SK-N-SH (cell line): ENCODE results near the gene IQGAP1. TPM values are rescaled to one million over a fixed set of nuclear protein-coding genes. Genes with fewer than 3 reads are reported as not detected.

ENCODE experiments used
- CTCF ChIA-PET: fragments of 300-600, 350-600 bp; formaldehyde crosslinking; extraction: SDS; loops from one replicate; lab custom pipeline; 2021; lab: Yijun Ruan, JAX
- POLR2A ChIA-PET: fragments of 350-600 bp; sonication (Branson Sonifier 250); formaldehyde crosslinking; extraction: SDS; loops from one replicate; lab custom pipeline; 2020; ENCODE audit warnings: antibody characterized with exemption, inconsistent platforms; lab: Yijun Ruan, JAX
- DNase-seq: peaks from one replicate; pipeline ENCODE4 v3.0.0; 2012
- H2AFZ ChIP-seq: fragments of 200-600 bp; sonication (generic); 2 replicates; pipeline ENCODE4 v1.8.1; 2016; ENCODE audit warnings: antibody characterized with exemption, mild to moderate bottlenecking, low read depth
- H3F3A ChIP-seq: fragments of 200-600 bp; sonication (generic); replicated peaks from 2 replicates; pipeline ENCODE3; 2016; ENCODE audit warnings: antibody characterized with exemption, mild to moderate bottlenecking; ENCODE audit not compliant: insufficient read depth
- H3K27ac ChIP-seq, 2 experiments: fragments of 200-500 bp in 1 of 2; fragments of 200-600 bp in 1 of 2; sonication (Bioruptor generic) in 1 of 2; sonication (generic), shearing (Covaris generic) in 1 of 2; 2 replicates each; pipeline versions ENCODE4 v1.5.1 to v1.6.1; 2014 to 2016; ENCODE audit warnings: low read depth in 2 of 2, inconsistent platforms in 1 of 2, low read length in 1 of 2, mild to moderate bottlenecking in 1 of 2, mixed read lengths in 1 of 2
- H3K27me3 ChIP-seq: fragments of 200-600 bp; sonication (generic), shearing (Covaris generic); 2 replicates; pipeline ENCODE4 v1.6.1; 2016; ENCODE audit warnings: mixed run types; ENCODE audit not compliant: insufficient read depth
- H3K36me3 ChIP-seq, 2 experiments: fragments of 200-500 bp in 1 of 2; fragments of 200-600 bp in 1 of 2; sonication (Bioruptor generic) in 1 of 2; sonication (generic) in 1 of 2; replicated peaks in 1 of 2; 2 replicates each; pipeline versions ENCODE3 to v1.5.1; 2014 to 2016; ENCODE audit warnings: low read length in 1 of 2, mild to moderate bottlenecking in 1 of 2; ENCODE audit not compliant: insufficient read depth in 2 of 2, control insufficient read depth in 1 of 2
- H3K4me1 ChIP-seq, 2 experiments: fragments of 200-500 bp in 1 of 2; fragments of 200-600 bp in 1 of 2; sonication (Bioruptor generic) in 1 of 2; sonication (generic), shearing (Covaris generic) in 1 of 2; 2 replicates each; pipeline versions ENCODE4 v1.5.1 to v1.6.1; 2014 to 2016; ENCODE audit warnings: low read depth in 1 of 2, low read length in 1 of 2, mixed run types in 1 of 2; ENCODE audit not compliant: insufficient read depth in 2 of 2, control insufficient read depth in 1 of 2
- H3K4me2 ChIP-seq: fragments of 200-600 bp; sonication (generic), shearing (Covaris generic); 2 replicates; pipeline ENCODE4 v1.6.1; 2017; ENCODE audit warnings: mixed run types
- H3K4me3 ChIP-seq, 2 experiments: fragments of 200-500 bp in 1 of 2; fragments of 200-600 bp in 1 of 2; sonication (Bioruptor generic) in 1 of 2; sonication (generic), shearing (Covaris generic) in 1 of 2; 2 replicates each; pipeline versions ENCODE4 v1.5.1 to v1.8.1; 2014 to 2016; ENCODE audit warnings: low read depth in 2 of 2, inconsistent platforms in 1 of 2, low read length in 1 of 2, mild to moderate bottlenecking in 1 of 2, mixed read lengths in 1 of 2, moderate library complexity in 1 of 2
- H3K79me2 ChIP-seq: fragments of 200-600 bp; sonication (generic); 2 replicates; pipeline ENCODE4 v1.8.1; 2017; ENCODE audit warnings: mild to moderate bottlenecking; ENCODE audit not compliant: insufficient read depth
- H3K9ac ChIP-seq: fragments of 200-600 bp; sonication (generic); 2 replicates; pipeline ENCODE4 v1.6.1; 2017; ENCODE audit warnings: mixed run types
- H3K9me2 ChIP-seq: fragments of 200-600 bp; sonication (generic); 2 replicates; pipeline ENCODE4 v1.6.1; 2017; ENCODE audit warnings: mixed run types
- H3K9me3 ChIP-seq: fragments of 200-600 bp; sonication (generic); 2 replicates; pipeline ENCODE4 v1.6.1; 2017; ENCODE audit warnings: mixed run types, mild to moderate bottlenecking, moderate library complexity
- H4K20me1 ChIP-seq: fragments of 200-600 bp; sonication (generic); 2 replicates; pipeline ENCODE4 v1.6.1; 2017; ENCODE audit warnings: mild to moderate bottlenecking, mixed run types; ENCODE audit not compliant: insufficient read depth
- CHD2 ChIP-seq: fragments of 150-350 bp; IDR thresholded peaks from 2 replicates; pipeline ENCODE4 v1.6.1; 2018; ENCODE audit warnings: low read length; ENCODE audit not compliant: partially characterized antibody
- CTCF ChIP-seq: fragments of 200-600 bp; sonication (generic); IDR thresholded peaks from 2 replicates; pipeline ENCODE4 v1.6.1; 2017; ENCODE audit warnings: antibody characterized with exemption, mild to moderate bottlenecking, moderate library complexity
- IRF3 ChIP-seq: fragments of 150-350 bp; IDR thresholded peaks from 2 replicates; pipeline ENCODE4 v1.6.1; 2016; ENCODE audit warnings: mild to moderate bottlenecking, low read depth, low read length
- MXI1 ChIP-seq: IDR thresholded peaks from 2 replicates; pipeline ENCODE4 v1.6.1; 2012; ENCODE audit warnings: mild to moderate bottlenecking, low read depth, low read length, improper control_type of control experiment
- PBX3 ChIP-seq: IDR thresholded peaks from 2 replicates; pipeline ENCODE4; 2012
- RAD21 ChIP-seq: IDR thresholded peaks from 2 replicates; pipeline ENCODE4 v1.6.1; 2012; ENCODE audit warnings: mild to moderate bottlenecking, low read length
- SMC3 ChIP-seq: IDR thresholded peaks from 2 replicates; pipeline ENCODE4 v1.6.1; 2012; ENCODE audit warnings: low read depth, low read length, improper control_type of control experiment
- TEAD4 ChIP-seq: IDR thresholded peaks from 2 replicates; pipeline ENCODE4 v1.4.0; 2012; ENCODE audit warnings: mild to moderate bottlenecking, borderline replicate concordance; ENCODE audit not compliant: insufficient read depth
- WGBS: methylation state at CpG from one replicate; pipeline ENCODE4 v1.1.6; 2017; ENCODE audit warnings: low lambda C conversion rate; 5-methylcytosine and 5-hydroxymethylcytosine counted together
- polyA plus RNA-seq, 3 experiments: library from polyadenylated mRNA; depleted of rRNA; stranded (reverse); fragments of >200 nt; gene quantifications; 2 replicates each; pipeline ENCODE4 v1.2.3, GENCODE V29; 2012

Gene IQGAP1
- polyA plus RNA-seq, 1 of the 3 experiments (the other 2 are of a cell fraction), result 56.5 TPM

- Histone ChIP-seq H3K4me2 (no peak overlapping the region), H3F3A (peaks cover 49% of the 10 kb centered on the region), H3K27me3 (no peaks in the 10 kb centered on the region), H4K20me1 (no peaks in the 10 kb centered on the region; the same call in none of the 2 replicates), H3K9ac (no peak overlapping the region), H3K27ac (peak overlapping the region in 1 of 2 experiments; percentile 66; a peak in 1 of 4 replicates), H3K36me3 (peaks cover 53 to 72% of the 10 kb centered on the region in 2 experiments), H3K9me2 (no peaks in the 10 kb centered on the region), H3K4me3 (no peak overlapping the region), H3K9me3 (no peaks in the 10 kb centered on the region), H3K4me1 (peaks cover 0 to 17% of the 10 kb centered on the region in 2 experiments; a peak in 3 of 4 replicates), H2AFZ (no peak overlapping the region), H3K79me2 (peaks cover 20% of the 10 kb centered on the region; the same call in 1 of the 2 replicates)
- TF ChIP-seq CHD2, result no peak
- no peak for TF ChIP-seq MXI1
- no peak for TF ChIP-seq PBX3
- no peak for TF ChIP-seq TEAD4
- ChIA-PET CTCF (interaction anchor here (0.8 to 5.5 kb wide), 20 partner anchors 9 to 405 kb away, joined by 3 to 116 read pairs (median 8); no protein-coding TSS in a partner anchor), POLR2A (no interaction called here)
- DNase-seq, result no peak
- 95% methylated on average over 3 of the region's 3 CpGs for WGBS
Observed at GRCh38 chr15:90481023-90481422, 93.0 kb downstream of the IQGAP1 start.

- POLR2A ChIA-PET, result interaction anchor here (0.6 kb wide), 1 partner anchor 11 kb away, joined by 3 read pairs; no protein-coding TSS in a partner anchor
- WGBS, result 48% methylated on average over 7 of the region's 7 CpGs
- H3K27me3 ChIP-seq, result no peaks in the 10 kb centered on the region
Observed at GRCh38 chr15:90482124-90483011, 94.3 kb downstream of the IQGAP1 start.

More at GRCh38 chr15:90482124-90483011, 94.3 kb downstream of the IQGAP1 start:
- H2AFZ ChIP-seq, result no peak overlapping the region
- no peak overlapping the region; a peak in 1 of 4 replicates for H3K4me3 ChIP-seq
- H3K27ac ChIP-seq, result peak overlapping the region in 1 of 2 experiments; percentile 9; a peak in 3 of 4 replicates
- H3K79me2 ChIP-seq, result peaks cover 20% of the 10 kb centered on the region; the same call in 1 of the 2 replicates
- peak; percentile 54 for DNase-seq
- H3K9me2 ChIP-seq, result no peaks in the 10 kb centered on the region
- CTCF ChIA-PET, result interaction anchor here (0.5 to 5.5 kb wide), 73 partner anchors 8 to 403 kb away, joined by 3 to 116 read pairs (median 4); partner anchors contain the start of genes CIB1, GDPGP1 and IQGAP1
- peaks cover 49 to 72% of the 10 kb centered on the region in 2 experiments for H3K36me3 ChIP-seq
- H3K4me2 ChIP-seq, result no peak overlapping the region
- peaks cover 40% of the 10 kb centered on the region for H3F3A ChIP-seq
- H3K4me1 ChIP-seq, result peaks cover 0 to 17% of the 10 kb centered on the region in 2 experiments; a peak in 3 of 4 replicates
- H4K20me1 ChIP-seq, result no peaks in the 10 kb centered on the region; the same call in none of the 2 replicates
- no peaks in the 10 kb centered on the region for H3K9me3 ChIP-seq
- no peak overlapping the region for H3K9ac ChIP-seq
- no peak for TF ChIP-seq IRF3
- TF ChIP-seq RAD21, result peak; percentile 92
- peak; percentile 94 for TF ChIP-seq SMC3
- peak; percentile 89 for TF ChIP-seq CTCF
- TF ChIP-seq, all 33 proteins: peak for 3
